ENCODE measurements around the gene DDX23.
A peak's percentile ranks its signal among the peaks of the same experiment; 100 is the strongest.

The DDX23 gene

GRCh38 chr12:48822139-48822538 lies 29.8 kb downstream of the DDX23 start:
- Histone ChIP-seq H3K4me3 (ENCODE audit: control insufficient read depth in 1 of 7, extremely low read depth in 1 of 7, insufficient read depth in 4 of 7, low read depth in 2 of 7, low read length in 6 of 7) (no peak overlapping the region), H3K36me3 (ENCODE audit: control insufficient read depth in 4 of 4, insufficient read depth in 4 of 4, low read length in 3 of 4) (peaks cover 0 to 12% (median 0%) of the 10 kb centered on the region in 4 experiments), H3K9me3 (ENCODE audit: control extremely low read depth in 1 of 5, control insufficient read depth in 4 of 5, insufficient read depth in 2 of 5, low read depth in 1 of 5, low read length in 4 of 5) (no peaks in the 10 kb centered on the region), H3K27ac (ENCODE audit: insufficient read depth in 1 of 2, low read depth in 1 of 2, low read length in 2 of 2, poor library complexity in 1 of 2, severe bottlenecking in 2 of 2) (no peak overlapping the region), H3K27me3 (replicated peaks in 2 of 5; ENCODE audit: control insufficient read depth in 4 of 5, insufficient read depth in 5 of 5, low read length in 4 of 5) (peaks cover 0 to 6% (median 0%) of the 10 kb centered on the region in 5 experiments), H3K4me1 (ENCODE audit: control extremely low read depth in 1 of 4, control insufficient read depth in 4 of 4, insufficient read depth in 4 of 4, low read length in 3 of 4) (peaks cover 0 to 22% (median 16%) of the 10 kb centered on the region in 4 experiments)
- ChIA-PET POLR2A (no interaction called here), CTCF (interaction anchor here (1.9 to 7.0 kb wide), 2 partner anchors 6 to 9 kb away, joined by 5 to 37 read pairs; no protein-coding TSS in a partner anchor)
- WGBS (ENCODE audit: insufficient coverage) = 92% methylated on average over 2 of the region's 5 CpGs
- DNase-seq = no peak

DNA sequence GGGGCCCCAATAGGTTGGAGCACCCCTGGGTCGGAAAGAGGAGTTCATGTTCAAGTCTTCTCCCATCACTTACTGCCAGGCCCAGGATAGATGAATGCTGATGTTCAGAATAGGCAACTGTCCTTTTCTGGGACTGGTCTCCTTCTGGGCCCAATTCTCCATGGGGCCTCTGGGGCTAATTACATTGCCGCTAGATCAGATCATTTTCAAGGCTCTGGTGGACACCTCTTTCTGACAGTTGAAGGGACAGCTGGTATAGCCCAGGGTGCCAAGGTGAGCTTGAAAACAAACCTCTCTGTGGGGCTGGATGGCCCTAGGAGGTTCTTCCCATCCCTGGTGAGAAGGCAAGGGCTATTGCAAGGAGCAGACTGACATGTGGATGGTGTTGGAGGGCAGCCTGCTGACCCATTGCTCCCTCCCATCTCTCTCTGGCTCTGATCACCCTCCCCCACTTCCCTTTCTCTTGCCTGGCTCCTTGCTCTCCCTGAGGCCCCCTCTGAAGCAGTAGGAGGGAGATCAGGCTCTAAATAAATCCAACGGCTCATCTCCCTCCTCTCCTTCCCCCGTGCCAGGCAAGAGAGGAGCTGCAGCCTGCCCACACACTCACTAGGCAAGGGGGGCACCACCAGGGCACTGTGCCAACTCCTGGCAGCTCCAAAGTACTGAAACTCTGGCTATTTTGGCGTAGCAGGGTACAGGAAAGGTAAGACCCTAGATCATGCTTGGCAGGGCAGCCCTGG lies 31.8 kb downstream of the DDX23 start:
- 100% methylated on average over 3 of the region's 5 CpGs for WGBS (ENCODE audit: insufficient coverage)
- ChIA-PET POLR2A (no interaction called here), CTCF (interaction anchor here (1.0 to 1.1 kb wide), 3 partner anchors 10 to 67 kb away, joined by 3 to 8 read pairs (median 7); partner anchors contain the start of gene DDX23)

GRCh38 chr12:48818831-48819590 lies 33.0 kb downstream of the DDX23 start:
- no peaks in the 10 kb centered on the region for H3K36me3 ChIP-seq (ENCODE audit: control insufficient read depth in 4 of 4, insufficient read depth in 4 of 4, low read length in 3 of 4)
- 18% methylated on average over 14 of the region's 37 CpGs for WGBS (ENCODE audit: insufficient coverage)
- POLR2A ChIA-PET = no interaction called here
- CTCF ChIA-PET = interaction anchor here (0.7 to 1.1 kb wide), 4 partner anchors 9 to 66 kb away, joined by 3 to 8 read pairs (median 5); partner anchors contain the start of gene DDX23
- H3K27ac ChIP-seq (ENCODE audit: insufficient read depth in 1 of 2, low read depth in 1 of 2, low read length in 2 of 2, poor library complexity in 1 of 2, severe bottlenecking in 2 of 2) = no peak overlapping the region
- peak in 2 of 3 donors; percentile 42 to 70 for DNase-seq
- no peaks in the 10 kb centered on the region for H3K9me3 ChIP-seq (ENCODE audit: control extremely low read depth in 1 of 5, control insufficient read depth in 4 of 5, insufficient read depth in 2 of 5, low read depth in 1 of 5, low read length in 4 of 5)
- peaks cover 0 to 9% (median 0%) of the 10 kb centered on the region in 5 experiments for H3K27me3 ChIP-seq (replicated peaks in 2 of 5; ENCODE audit: control insufficient read depth in 4 of 5, insufficient read depth in 5 of 5, low read length in 4 of 5)
- peak overlapping the region; percentile 23 to 89 (median 67) for H3K4me3 ChIP-seq (ENCODE audit: control insufficient read depth in 1 of 7, extremely low read depth in 1 of 7, insufficient read depth in 4 of 7, low read depth in 2 of 7, low read length in 6 of 7)
- peaks cover 0 to 47% (median 33%) of the 10 kb centered on the region in 4 experiments for H3K4me1 ChIP-seq (ENCODE audit: control extremely low read depth in 1 of 4, control insufficient read depth in 4 of 4, insufficient read depth in 4 of 4, low read length in 3 of 4)

More for the DNA sequence above, 31.8 kb downstream of the DDX23 start:
- no peak overlapping the region for H3K27ac ChIP-seq (ENCODE audit: insufficient read depth in 1 of 2, low read depth in 1 of 2, low read length in 2 of 2, poor library complexity in 1 of 2, severe bottlenecking in 2 of 2)
- no peak for DNase-seq
- no peaks in the 10 kb centered on the region for H3K9me3 ChIP-seq (ENCODE audit: control extremely low read depth in 1 of 5, control insufficient read depth in 4 of 5, insufficient read depth in 2 of 5, low read depth in 1 of 5, low read length in 4 of 5)
- no peaks in the 10 kb centered on the region for H3K36me3 ChIP-seq (ENCODE audit: control insufficient read depth in 4 of 4, insufficient read depth in 4 of 4, low read length in 3 of 4)
- H3K27me3 ChIP-seq (replicated peaks in 2 of 5; ENCODE audit: control insufficient read depth in 4 of 5, insufficient read depth in 5 of 5, low read length in 4 of 5) = peaks cover 0 to 9% (median 0%) of the 10 kb centered on the region in 5 experiments
- peaks cover 0 to 36% (median 28%) of the 10 kb centered on the region in 4 experiments for H3K4me1 ChIP-seq (ENCODE audit: control extremely low read depth in 1 of 4, control insufficient read depth in 4 of 4, insufficient read depth in 4 of 4, low read length in 3 of 4)
- H3K4me3 ChIP-seq (ENCODE audit: control insufficient read depth in 1 of 7, extremely low read depth in 1 of 7, insufficient read depth in 4 of 7, low read depth in 2 of 7, low read length in 6 of 7) = no peak overlapping the region

- Histone ChIP-seq H3K4me3 (ENCODE audit: control insufficient read depth in 1 of 7, extremely low read depth in 1 of 7, insufficient read depth in 4 of 7, low read depth in 2 of 7, low read length in 6 of 7) (peak within 1 kb of the TSS; percentile 53 to 89 (median 67)), H3K36me3 (ENCODE audit: control insufficient read depth in 4 of 4, insufficient read depth in 4 of 4, low read length in 3 of 4) (no peaks in the 10 kb centered on the region), H3K27ac (ENCODE audit: insufficient read depth in 1 of 2, low read depth in 1 of 2, low read length in 2 of 2, poor library complexity in 1 of 2, severe bottlenecking in 2 of 2) (no peak within 1 kb of the TSS), H3K27me3 (replicated peaks in 2 of 5; ENCODE audit: control insufficient read depth in 4 of 5, insufficient read depth in 5 of 5, low read length in 4 of 5) (peaks cover 0 to 9% (median 0%) of the 10 kb centered on the region in 5 experiments), H3K4me1 (ENCODE audit: control extremely low read depth in 1 of 4, control insufficient read depth in 4 of 4, insufficient read depth in 4 of 4, low read length in 3 of 4) (peaks cover 0 to 52% (median 36%) of the 10 kb centered on the region in 4 experiments), H3K9me3 (ENCODE audit: control extremely low read depth in 1 of 5, control insufficient read depth in 4 of 5, insufficient read depth in 2 of 5, low read depth in 1 of 5, low read length in 4 of 5) (no peaks in the 10 kb centered on the region)
- ChIA-PET POLR2A (no interaction called here), CTCF (interaction anchor here (0.6 to 4.7 kb wide), 3 partner anchors 8 to 21 kb away, joined by 3 to 37 read pairs (median 3); no protein-coding TSS in a partner anchor)
- WGBS (ENCODE audit: insufficient coverage) = under 1% methylated on average over 62 of the region's 79 CpGs
- peak in 2 of 3 donors; percentile 57 to 72 for DNase-seq
These were observed 33.8 kb downstream of the DDX23 start, which contains the start of gene CACNB3 for GRCh38 chr12:48817873-48818830. TSS of gene CACNB3 (plus strand) at chr12:48818496. CDS start at chr12:48818930, 434 bp downstream.

GRCh38 chr12:48816143-48816854 lies 35.7 kb downstream of the DDX23 start:
- DNase-seq = no peak
- Histone ChIP-seq H3K4me3 (ENCODE audit: control insufficient read depth in 1 of 7, extremely low read depth in 1 of 7, insufficient read depth in 4 of 7, low read depth in 2 of 7, low read length in 6 of 7) (peak overlapping the region in 4 of 7 experiments; percentile 79 to 88 (median 84)), H3K9me3 (ENCODE audit: control extremely low read depth in 1 of 5, control insufficient read depth in 4 of 5, insufficient read depth in 2 of 5, low read depth in 1 of 5, low read length in 4 of 5) (no peaks in the 10 kb centered on the region), H3K27me3 (replicated peaks in 2 of 5; ENCODE audit: control insufficient read depth in 4 of 5, insufficient read depth in 5 of 5, low read length in 4 of 5) (peaks cover 0 to 9% (median 0%) of the 10 kb centered on the region in 5 experiments), H3K36me3 (ENCODE audit: control insufficient read depth in 4 of 4, insufficient read depth in 4 of 4, low read length in 3 of 4) (no peaks in the 10 kb centered on the region), H3K27ac (ENCODE audit: insufficient read depth in 1 of 2, low read depth in 1 of 2, low read length in 2 of 2, poor library complexity in 1 of 2, severe bottlenecking in 2 of 2) (no peak overlapping the region), H3K4me1 (ENCODE audit: control extremely low read depth in 1 of 4, control insufficient read depth in 4 of 4, insufficient read depth in 4 of 4, low read length in 3 of 4) (peaks cover 0 to 52% (median 36%) of the 10 kb centered on the region in 4 experiments)
- WGBS (ENCODE audit: insufficient coverage) = 100% methylated on average over 3 of the region's 3 CpGs
- ChIA-PET POLR2A (no interaction called here), CTCF (interaction anchor here (0.7 to 4.7 kb wide), 12 partner anchors 9 to 67 kb away, joined by 3 to 37 read pairs (median 6); partner anchors contain the start of genes ADCY6 and DDX23)

Measured in common myeloid progenitor, CD34-positive (primary cell).